HepG2 (cell line): Measurements from ENCODE around the gene PTPN3. TPM values are rescaled to one million over a fixed set of nuclear protein-coding genes. Genes with fewer than 3 reads are reported as not detected.

Experiments
- CEBPG ChIP-seq: IDR thresholded peaks from 2 replicates; pipeline ENCODE4 v1.6.1; 2016
- HNF4A ChIP-seq: sonication (generic); formaldehyde crosslinking; IDR thresholded peaks from 2 replicates; pipeline ENCODE4 v1.4.0; 2020; ENCODE audit warnings: missing genetic modification reagents
- POGZ ChIP-seq: sonication (generic); formaldehyde crosslinking; IDR thresholded peaks from 2 replicates; pipeline ENCODE4 v1.4.0; 2020; ENCODE audit warnings: mild to moderate bottlenecking, missing genetic modification reagents
- POLR2A ChIP-seq, 2 experiments: IDR thresholded peaks; 2 replicates each; pipeline ENCODE4 v1.6.1; 2011; ENCODE audit warnings: low read depth in 2 of 2, low read length in 2 of 2, mild to moderate bottlenecking in 1 of 2, moderate library complexity in 1 of 2; ENCODE audit not compliant: insufficient read depth in 1 of 2
- REPIN1 ChIP-seq: sonication (generic); formaldehyde crosslinking; IDR thresholded peaks from 2 replicates; pipeline ENCODE4 v1.8.0; 2022; ENCODE audit warnings: missing genetic modification reagents, low read depth, mild to moderate bottlenecking, borderline replicate concordance
- SCMH1 ChIP-seq: sonication (generic); formaldehyde crosslinking; IDR thresholded peaks from 2 replicates; pipeline ENCODE4 v1.9.0; 2021; ENCODE audit warnings: missing genetic modification reagents, mild to moderate bottlenecking, borderline replicate concordance
- ZBTB21 ChIP-seq: sonication (generic); formaldehyde crosslinking; IDR thresholded peaks from 2 replicates; pipeline ENCODE4 v1.4.0; 2020; ENCODE audit warnings: missing genetic modification reagents
- ZNF121 ChIP-seq: sonication (generic); formaldehyde crosslinking; IDR thresholded peaks from 2 replicates; pipeline ENCODE4 v1.5.0; 2020; ENCODE audit warnings: mild to moderate bottlenecking, missing genetic modification reagents
- ZNF331 ChIP-seq: sonication (generic); formaldehyde crosslinking; IDR thresholded peaks from 2 replicates; pipeline ENCODE4 v1.4.0; 2020; ENCODE audit warnings: missing genetic modification reagents
- ZNF550 ChIP-seq: sonication (generic); formaldehyde crosslinking; IDR thresholded peaks from 2 replicates; pipeline ENCODE4 v1.4.0; 2020; ENCODE audit warnings: mild to moderate bottlenecking, missing genetic modification reagents, borderline replicate concordance
- ZNF563 ChIP-seq: sonication (generic); formaldehyde crosslinking; IDR thresholded peaks from 2 replicates; pipeline ENCODE4 v1.8.0; 2022; ENCODE audit warnings: mild to moderate bottlenecking, moderate library complexity, missing genetic modification reagents
- ZNF703 ChIP-seq: sonication (generic); formaldehyde crosslinking; IDR thresholded peaks from 2 replicates; pipeline ENCODE4 v1.5.1; 2020; ENCODE audit warnings: missing genetic modification reagents, mild to moderate bottlenecking, moderate library complexity, borderline replicate concordance
- polyA plus RNA-seq, 8 experiments: library from polyadenylated mRNA; depleted of rRNA in 3 of 8; stranded (reverse) in 7 of 8; unstranded in 1 of 8; fragments of >200 nt; fragmentation: Illumina TruSeq in 4 of 8; extraction: Trizol in 4 of 8; gene quantifications; 2 replicates each; pipeline versions ENCODE4 v1.2.1 to v1.2.3, GENCODE V29; 2011 to 2016; ENCODE audit warnings: low read depth in 4 of 8, missing spikeins in 1 of 8, mixed read lengths in 1 of 8; ENCODE audit not compliant: insufficient read depth in 1 of 8
- total RNA-seq, 5 experiments: library from RNA; depleted of rRNA; stranded (reverse); fragments of >200 nt; fragmentation: Illumina TruSeq; extraction: Trizol; gene quantifications; 2 replicates each; pipeline ENCODE4 v1.2.3, GENCODE V29; 2016; ENCODE audit warnings: low read depth in 1 of 5
- TF ChIP-seq, protein P1 (sequence below): sonication (generic); formaldehyde crosslinking; IDR thresholded peaks from 2 replicates; pipeline ENCODE4 v1.5.0; 2020; ENCODE audit warnings: mild to moderate bottlenecking, missing genetic modification reagents
- TF ChIP-seq, protein P2 (sequence below): sonication (generic); formaldehyde crosslinking; IDR thresholded peaks from 2 replicates; pipeline ENCODE4 v1.4.0; 2020; ENCODE audit warnings: missing genetic modification reagents
- TF ChIP-seq, protein P3 (sequence below): sonication (generic); formaldehyde crosslinking; IDR thresholded peaks from 2 replicates; pipeline ENCODE4 v1.8.0; 2023; ENCODE audit warnings: mild to moderate bottlenecking, missing genetic modification reagents
- TF ChIP-seq, protein P4 (sequence below): sonication (generic); formaldehyde crosslinking; IDR thresholded peaks from 2 replicates; pipeline ENCODE4 v1.4.0; 2020; ENCODE audit warnings: missing genetic modification reagents, low read depth, mild to moderate bottlenecking, borderline replicate concordance
- TF ChIP-seq, protein P5 (sequence below): IDR thresholded peaks from 2 replicates; pipeline ENCODE4 v1.6.1; 2016; ENCODE audit warnings: missing biosample characterization, missing genetic modification reagents, low read depth
- TF ChIP-seq, protein P6 (sequence below): sonication (generic); formaldehyde crosslinking; IDR thresholded peaks from 2 replicates; pipeline ENCODE4 v1.8.0; 2022; ENCODE audit warnings: missing genetic modification reagents, low read depth, mild to moderate bottlenecking, borderline replicate concordance
- TF ChIP-seq, protein P7 (sequence below): IDR thresholded peaks from 2 replicates; pipeline ENCODE4 v1.6.1; 2012; ENCODE audit warnings: low read length, improper control_type of control experiment

The PTPN3 gene
- total and polyA plus RNA-seq, 2 of the 13 experiments (the other 11 are each of a cell fraction or from before 2014, with no cell fraction given), result 5.6 to 20.5 TPM

DNA sequence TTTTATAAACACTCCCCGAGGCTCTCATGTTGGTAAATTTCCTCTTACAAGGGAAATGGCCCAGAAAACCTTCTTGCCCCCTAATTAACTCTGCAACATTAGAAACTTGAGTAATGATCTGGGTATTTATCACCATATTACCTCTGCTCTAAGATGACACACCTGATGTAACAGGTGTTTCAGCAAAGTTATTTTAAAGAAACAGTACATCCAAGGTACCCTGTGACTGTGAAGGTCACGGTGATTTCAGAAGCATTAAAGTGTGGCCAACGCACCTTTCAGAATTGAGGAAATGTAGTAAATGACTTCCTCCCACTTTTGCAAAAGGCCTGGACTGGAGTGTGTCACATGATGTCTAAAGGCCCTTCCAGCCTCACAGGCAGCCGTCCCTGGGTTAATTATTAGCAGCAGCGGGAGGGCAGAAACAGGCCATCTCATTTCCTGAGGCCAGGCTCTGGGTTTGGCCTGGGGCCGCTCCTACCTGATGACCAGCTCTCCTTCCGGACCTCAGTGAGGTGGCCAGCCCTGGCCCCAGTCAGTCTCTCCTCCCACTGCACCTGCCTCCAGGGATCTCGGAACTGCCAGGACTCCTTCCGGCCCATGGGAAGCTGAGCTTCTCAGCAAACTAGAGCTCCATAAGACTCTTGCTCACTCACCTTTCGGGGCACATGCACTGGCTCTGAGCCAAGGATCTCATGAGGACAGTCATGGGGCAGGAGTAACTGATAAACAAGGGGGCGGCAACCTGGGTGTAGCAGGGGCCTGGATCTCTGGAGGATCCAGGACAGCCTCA lies 20.7 kb downstream of the PTPN3 start (continued):
- TF ChIP-seq, protein P1, sequence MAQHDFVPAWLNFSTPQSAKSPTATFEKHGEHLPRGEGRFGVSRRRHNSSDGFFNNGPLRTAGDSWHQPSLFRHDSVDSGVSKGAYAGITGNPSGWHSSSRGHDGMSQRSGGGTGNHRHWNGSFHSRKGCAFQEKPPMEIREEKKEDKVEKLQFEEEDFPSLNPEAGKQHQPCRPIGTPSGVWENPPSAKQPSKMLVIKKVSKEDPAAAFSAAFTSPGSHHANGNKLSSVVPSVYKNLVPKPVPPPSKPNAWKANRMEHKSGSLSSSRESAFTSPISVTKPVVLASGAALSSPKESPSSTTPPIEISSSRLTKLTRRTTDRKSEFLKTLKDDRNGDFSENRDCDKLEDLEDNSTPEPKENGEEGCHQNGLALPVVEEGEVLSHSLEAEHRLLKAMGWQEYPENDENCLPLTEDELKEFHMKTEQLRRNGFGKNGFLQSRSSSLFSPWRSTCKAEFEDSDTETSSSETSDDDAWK (CRISPR knock-in tag), result no peak
- TF ChIP-seq ZBTB21 (CRISPR knock-in tag) (no peak), ZNF563 (CRISPR knock-in tag) (no peak), POGZ (CRISPR knock-in tag) (peak; percentile 29; the same call in 1 of the 2 replicates), ZNF331 (peak; percentile 46; the same call in 1 of the 2 replicates), REPIN1 (CRISPR knock-in tag) (no peak), CEBPG (CRISPR knock-in tag) (0 out of 2 replicates have a peak, but pooled peaks have one; percentile 14), ZNF550 (CRISPR knock-in tag) (no peak), ZNF121 (CRISPR knock-in tag) (peak; percentile 58), SCMH1 (CRISPR knock-in tag) (no peak), HNF4A (CRISPR knock-in tag) (peak; percentile 53), ZNF703 (CRISPR knock-in tag) (no peak), POLR2A (IDR thresholded peaks at IDR 0.05; ENCODE audit: insufficient read depth in 1 of 2, low read depth in 2 of 2, low read length in 2 of 2) (peak; percentile 91 to 93)
- TF ChIP-seq, protein P2, sequence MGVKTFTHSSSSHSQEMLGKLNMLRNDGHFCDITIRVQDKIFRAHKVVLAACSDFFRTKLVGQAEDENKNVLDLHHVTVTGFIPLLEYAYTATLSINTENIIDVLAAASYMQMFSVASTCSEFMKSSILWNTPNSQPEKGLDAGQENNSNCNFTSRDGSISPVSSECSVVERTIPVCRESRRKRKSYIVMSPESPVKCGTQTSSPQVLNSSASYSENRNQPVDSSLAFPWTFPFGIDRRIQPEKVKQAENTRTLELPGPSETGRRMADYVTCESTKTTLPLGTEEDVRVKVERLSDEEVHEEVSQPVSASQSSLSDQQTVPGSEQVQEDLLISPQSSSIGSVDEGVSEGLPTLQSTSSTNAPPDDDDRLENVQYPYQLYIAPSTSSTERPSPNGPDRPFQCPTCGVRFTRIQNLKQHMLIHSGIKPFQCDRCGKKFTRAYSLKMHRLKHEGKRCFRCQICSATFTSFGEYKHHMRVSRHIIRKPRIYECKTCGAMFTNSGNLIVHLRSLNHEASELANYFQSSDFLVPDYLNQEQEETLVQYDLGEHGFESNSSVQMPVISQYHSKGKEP, result no peak
- TF ChIP-seq, protein P3, sequence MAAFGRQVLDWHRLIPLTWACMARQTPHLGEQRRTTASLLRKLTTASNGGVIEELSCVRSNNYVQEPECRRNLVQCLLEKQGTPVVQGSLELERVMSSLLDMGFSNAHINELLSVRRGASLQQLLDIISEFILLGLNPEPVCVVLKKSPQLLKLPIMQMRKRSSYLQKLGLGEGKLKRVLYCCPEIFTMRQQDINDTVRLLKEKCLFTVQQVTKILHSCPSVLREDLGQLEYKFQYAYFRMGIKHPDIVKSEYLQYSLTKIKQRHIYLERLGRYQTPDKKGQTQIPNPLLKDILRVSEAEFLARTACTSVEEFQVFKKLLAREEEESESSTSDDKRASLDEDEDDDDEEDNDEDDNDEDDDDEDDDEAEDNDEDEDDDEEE (CRISPR knock-in tag), result no peak
- TF ChIP-seq, protein P4, sequence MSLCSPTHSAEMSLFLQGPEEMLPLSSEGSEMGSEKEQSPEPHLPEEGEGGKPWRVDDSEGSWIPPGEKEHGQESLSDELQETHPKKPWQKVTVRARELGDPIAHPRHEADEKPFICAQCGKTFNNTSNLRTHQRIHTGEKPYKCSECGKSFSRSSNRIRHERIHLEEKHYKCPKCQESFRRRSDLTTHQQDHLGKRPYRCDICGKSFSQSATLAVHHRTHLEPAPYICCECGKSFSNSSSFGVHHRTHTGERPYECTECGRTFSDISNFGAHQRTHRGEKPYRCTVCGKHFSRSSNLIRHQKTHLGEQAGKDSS, result peak; percentile 75; the same call in 1 of the 2 replicates
- TF ChIP-seq, protein P5, sequence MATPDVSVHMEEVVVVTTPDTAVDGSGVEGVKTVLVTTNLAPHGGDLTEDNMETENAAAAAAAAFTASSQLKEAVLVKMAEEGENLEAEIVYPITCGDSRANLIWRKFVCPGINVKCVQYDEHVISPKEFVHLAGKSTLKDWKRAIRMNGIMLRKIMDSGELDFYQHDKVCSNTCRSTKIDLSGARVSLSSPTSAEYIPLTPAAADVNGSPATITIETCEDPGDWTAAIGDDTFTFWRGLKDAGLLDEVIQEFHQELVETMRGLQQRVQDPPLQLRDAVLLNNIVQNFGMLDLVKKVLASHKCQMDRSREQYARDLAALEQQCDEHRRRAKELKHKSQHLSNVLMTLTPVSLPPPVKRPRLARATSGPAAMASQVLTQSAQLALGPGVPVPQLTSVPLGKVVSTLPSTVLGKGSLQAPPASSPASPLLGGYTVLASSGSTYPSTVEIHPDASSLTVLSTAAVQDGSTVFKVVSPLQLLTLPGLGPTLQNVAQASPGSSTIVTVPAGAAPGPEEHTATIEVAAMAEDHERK (CRISPR knock-in tag), result no peak
- TF ChIP-seq, protein P6, sequence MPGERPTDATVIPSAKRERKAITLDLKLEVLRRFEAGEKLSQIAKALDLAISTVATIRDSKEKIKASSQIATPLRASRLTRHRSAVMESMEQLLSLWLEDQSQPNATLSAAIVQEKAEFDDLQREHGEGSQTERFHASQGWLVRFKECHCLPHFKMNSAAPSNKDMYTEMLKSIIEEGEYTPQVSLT (CRISPR knock-in tag), result no peak
- TF ChIP-seq, protein P7, sequence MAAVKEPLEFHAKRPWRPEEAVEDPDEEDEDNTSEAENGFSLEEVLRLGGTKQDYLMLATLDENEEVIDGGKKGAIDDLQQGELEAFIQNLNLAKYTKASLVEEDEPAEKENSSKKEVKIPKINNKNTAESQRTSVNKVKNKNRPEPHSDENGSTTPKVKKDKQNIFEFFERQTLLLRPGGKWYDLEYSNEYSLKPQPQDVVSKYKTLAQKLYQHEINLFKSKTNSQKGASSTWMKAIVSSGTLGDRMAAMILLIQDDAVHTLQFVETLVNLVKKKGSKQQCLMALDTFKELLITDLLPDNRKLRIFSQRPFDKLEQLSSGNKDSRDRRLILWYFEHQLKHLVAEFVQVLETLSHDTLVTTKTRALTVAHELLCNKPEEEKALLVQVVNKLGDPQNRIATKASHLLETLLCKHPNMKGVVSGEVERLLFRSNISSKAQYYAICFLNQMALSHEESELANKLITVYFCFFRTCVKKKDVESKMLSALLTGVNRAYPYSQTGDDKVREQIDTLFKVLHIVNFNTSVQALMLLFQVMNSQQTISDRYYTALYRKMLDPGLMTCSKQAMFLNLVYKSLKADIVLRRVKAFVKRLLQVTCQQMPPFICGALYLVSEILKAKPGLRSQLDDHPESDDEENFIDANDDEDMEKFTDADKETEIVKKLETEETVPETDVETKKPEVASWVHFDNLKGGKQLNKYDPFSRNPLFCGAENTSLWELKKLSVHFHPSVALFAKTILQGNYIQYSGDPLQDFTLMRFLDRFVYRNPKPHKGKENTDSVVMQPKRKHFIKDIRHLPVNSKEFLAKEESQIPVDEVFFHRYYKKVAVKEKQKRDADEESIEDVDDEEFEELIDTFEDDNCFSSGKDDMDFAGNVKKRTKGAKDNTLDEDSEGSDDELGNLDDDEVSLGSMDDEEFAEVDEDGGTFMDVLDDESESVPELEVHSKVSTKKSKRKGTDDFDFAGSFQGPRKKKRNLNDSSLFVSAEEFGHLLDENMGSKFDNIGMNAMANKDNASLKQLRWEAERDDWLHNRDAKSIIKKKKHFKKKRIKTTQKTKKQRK, result no peak
